Small intestine (tissue), 7 donors: ENCODE results near the gene KHSRP. TPM values are rescaled to one million over a fixed set of nuclear protein-coding genes. Genes with fewer than 3 reads are reported as not detected.
"Not testable (repeated sequence)": the region's sequence is repeated elsewhere in the genome, so short reads cannot be mapped to it uniquely, and the experiment has no call there.

Experiments
- DNase-seq, 2 donors: peaks; one replicate each; pipeline versions ENCODE4 v3.0.0 to v3.0.0-alpha.2; 2013
- FAIRE-seq: peaks from 2 replicates; lab custom pipeline; 2012; peaks lifted over from hg19 to GRCh38; lab: Jason Lieb, UNC
- H3K27ac ChIP-seq, 3 donors: one replicate each; pipeline ENCODE4 v1.5.1; 2013; ENCODE audit warnings: low read length in 2 of 3, mild to moderate bottlenecking in 2 of 3, control low read depth in 1 of 3, inconsistent platforms in 1 of 3, low read depth in 1 of 3, moderate library complexity in 1 of 3
- H3K27me3 ChIP-seq, 3 donors: one replicate each; pipeline ENCODE4 v1.6.1; 2013; ENCODE audit warnings: low read length in 3 of 3, inconsistent platforms in 1 of 3; ENCODE audit not compliant: control insufficient read depth in 3 of 3, insufficient read depth in 3 of 3
- H3K36me3 ChIP-seq, 3 donors: one replicate each; pipeline ENCODE4 v1.6.1; 2013; ENCODE audit warnings: low read length in 3 of 3, inconsistent platforms in 1 of 3, low read depth in 1 of 3, mild to moderate bottlenecking in 1 of 3, moderate library complexity in 1 of 3; ENCODE audit not compliant: control insufficient read depth in 3 of 3, insufficient read depth in 2 of 3
- H3K4me1 ChIP-seq, 3 donors: one replicate each; pipeline ENCODE4 v1.6.1; 2013; ENCODE audit warnings: low read length in 2 of 3, inconsistent platforms in 1 of 3, low read depth in 1 of 3, mild to moderate bottlenecking in 1 of 3, moderate library complexity in 1 of 3; ENCODE audit not compliant: control insufficient read depth in 3 of 3, insufficient read depth in 2 of 3
- H3K4me3 ChIP-seq, 3 donors: one replicate each; pipeline ENCODE4 v1.5.1; 2013; ENCODE audit warnings: low read length in 3 of 3, control low read depth in 1 of 3, inconsistent platforms in 1 of 3, low read depth in 1 of 3, mild to moderate bottlenecking in 1 of 3, moderate library complexity in 1 of 3
- H3K9me3 ChIP-seq, 2 donors: one replicate each; pipeline ENCODE4 v1.6.1; 2013; ENCODE audit warnings: low read depth in 1 of 2, low read length in 1 of 2; ENCODE audit not compliant: control insufficient read depth in 2 of 2, insufficient read depth in 1 of 2
- WGBS, 3 donors: extraction: QIAGEN DNeasy Blood & Tissue Kit; methylation state at CpG; one replicate each; pipeline ENCODE4 v1.1.7; 2013; 5-methylcytosine and 5-hydroxymethylcytosine counted together
- polyA plus RNA-seq, 4 donors: library from polyadenylated mRNA; stranded (reverse) in 3 of 4; unstranded in 1 of 4; fragments of 200-250 nt in 3 of 4; fragments of 120-200 nt in 1 of 4; gene quantifications; one replicate each; pipeline versions ENCODE4 v1.2.1 to v1.2.3, GENCODE V29; 2013
- donor health status: healthy with polysubstance abuse.
- donor health status: control.
- donor health status: control.
- donor health status: Bipolar disorder and iron deficiency.
- donor health status: healthy.

The KHSRP gene
- polyA plus RNA-seq, 4 donors: 80.7 to 257 (median 158) TPM

DNA sequence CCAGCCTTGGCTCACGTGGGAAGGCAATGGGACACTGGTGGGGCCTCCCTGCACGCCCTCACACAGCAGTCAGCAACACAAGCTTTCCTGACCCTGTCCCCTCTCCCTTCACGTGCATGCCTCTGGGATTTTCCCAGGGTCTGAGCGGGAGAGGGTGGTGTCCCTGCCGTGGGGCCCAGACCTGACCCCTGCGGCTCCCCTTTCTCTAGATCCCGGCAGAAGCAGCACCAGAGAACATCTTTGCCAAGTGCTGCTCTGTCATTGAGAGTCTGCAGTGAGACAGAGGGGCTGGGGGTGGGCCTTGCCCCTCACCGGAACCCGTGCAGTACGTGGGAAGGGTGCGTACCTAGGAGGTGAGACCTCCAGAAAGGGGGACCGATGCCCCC lies 12.6 kb downstream of the KHSRP start:
- 54 to 76% (median 64%) methylated on average over 12 of the region's 12 CpGs for WGBS, 3 donors
- no peak overlapping the region for H3K4me3 ChIP-seq
- peaks cover 14 to 44% (median 19%) of the 10 kb centered on the region in 3 donors for H3K36me3 ChIP-seq
- no peaks in the 10 kb centered on the region for H3K27me3 ChIP-seq
- H3K27ac ChIP-seq: peak overlapping the region in 1 of 3 donors; percentile 62
- H3K9me3 ChIP-seq: no peaks in the 10 kb centered on the region
- FAIRE-seq (no peak), DNase-seq (peak in 1 of 2 donors; percentile 29)
- peaks cover 0 to 15% (median 0%) of the 10 kb centered on the region in 3 donors for H3K4me1 ChIP-seq

DNA sequence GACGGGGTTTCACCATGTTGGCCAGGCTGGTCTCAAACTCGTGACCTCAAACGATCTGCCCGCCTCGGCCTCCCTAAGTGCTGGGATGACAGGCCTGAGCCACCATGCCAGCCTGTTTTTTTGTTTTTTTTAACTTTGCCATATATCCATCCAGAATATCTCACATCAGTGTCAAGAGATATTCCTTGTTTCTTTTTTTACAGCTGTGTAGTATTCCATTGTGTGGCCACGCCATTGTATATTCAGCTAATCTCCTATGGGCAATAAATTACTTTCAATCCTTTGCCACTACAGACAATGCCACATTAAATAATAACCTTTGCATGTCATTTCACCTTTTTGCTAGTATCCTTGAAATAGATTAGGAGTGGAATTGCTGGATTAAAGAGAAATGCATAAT lies 15.3 kb downstream of the KHSRP start:
- no peaks in the 10 kb centered on the region for H3K9me3 ChIP-seq
- peaks cover 0 to 18% (median 0%) of the 10 kb centered on the region in 3 donors for H3K4me1 ChIP-seq
- no peak for DNase-seq
- H3K36me3 ChIP-seq: peaks cover 0 to 18% (median 4%) of the 10 kb centered on the region in 3 donors
- FAIRE-seq: no peak
- no peak overlapping the region for H3K27ac ChIP-seq
- H3K27me3 ChIP-seq: no peaks in the 10 kb centered on the region
- H3K4me3 ChIP-seq: no peak overlapping the region
- WGBS, 3 donors: 89 to 96% (median 90%) methylated on average over 6 of the region's 6 CpGs

- FAIRE-seq: peak; percentile 41
- Histone ChIP-seq H3K4me1 (peaks cover 0 to 25% (median 0%) of the 10 kb centered on the region in 3 donors), H3K36me3 (no peaks in the 10 kb centered on the region), H3K9me3 (no peaks in the 10 kb centered on the region), H3K4me3 (no peak overlapping the region), H3K27me3 (no peaks in the 10 kb centered on the region), H3K27ac (no peak overlapping the region)
- no peak for DNase-seq
- 84 to 91% (median 89%) methylated on average over 5 of the region's 5 CpGs for WGBS, 3 donors
These were observed 18.2 kb downstream of the KHSRP start for GRCh38 chr19:6406401-6406800.

DNA sequence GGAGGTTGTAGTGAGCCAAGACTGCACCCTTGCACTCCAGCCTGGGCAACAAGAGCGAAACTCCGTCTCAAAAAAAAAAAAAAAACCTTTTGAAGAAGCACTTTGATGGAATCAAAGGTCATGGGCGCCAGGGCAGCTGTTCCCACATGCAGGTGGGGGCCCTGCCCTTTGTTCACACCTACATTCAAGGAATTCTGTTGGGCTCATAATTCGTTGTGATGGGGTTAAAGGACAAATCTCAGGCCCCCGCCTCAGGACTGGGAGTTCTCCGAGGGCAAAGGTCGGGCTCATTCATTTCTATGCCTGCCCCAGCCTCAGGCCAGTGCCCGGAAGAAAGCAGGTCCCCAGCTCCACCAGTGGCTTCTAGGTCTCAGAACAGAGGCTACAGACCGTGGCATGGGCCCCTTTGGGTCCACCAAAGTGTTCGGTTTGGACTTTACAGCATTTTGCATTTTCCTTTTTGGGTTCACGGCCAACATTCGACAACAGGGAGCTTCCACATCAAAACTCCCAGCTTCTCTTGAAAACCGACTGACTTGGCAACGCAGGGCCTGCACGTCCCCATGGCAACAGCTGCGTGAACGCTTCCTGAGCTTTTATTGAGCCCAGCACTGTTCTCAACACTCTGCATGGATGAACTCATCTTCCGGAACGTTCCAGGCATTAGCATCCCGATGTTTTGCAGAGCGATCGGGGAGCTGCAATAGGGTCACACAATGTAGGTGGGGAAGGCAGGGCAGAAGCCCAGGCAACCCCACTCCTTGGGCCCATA lies 21.6 kb downstream of the KHSRP start:
- 16 to 38% (median 35%) methylated on average over 22 of the region's 22 CpGs for WGBS, 3 donors
- Histone ChIP-seq H3K4me3 (peak overlapping the region in 1 of 3 donors; percentile 1), H3K27ac (peak overlapping the region; percentile 62 to 77 (median 72)), H3K4me1 (peaks cover 0 to 25% (median 0%) of the 10 kb centered on the region in 3 donors), H3K36me3 (no peaks in the 10 kb centered on the region), H3K9me3 (no peaks in the 10 kb centered on the region), H3K27me3 (no peaks in the 10 kb centered on the region)
- DNase-seq: peak; percentile 94 to 99
- peak; percentile 5 for FAIRE-seq

DNA sequence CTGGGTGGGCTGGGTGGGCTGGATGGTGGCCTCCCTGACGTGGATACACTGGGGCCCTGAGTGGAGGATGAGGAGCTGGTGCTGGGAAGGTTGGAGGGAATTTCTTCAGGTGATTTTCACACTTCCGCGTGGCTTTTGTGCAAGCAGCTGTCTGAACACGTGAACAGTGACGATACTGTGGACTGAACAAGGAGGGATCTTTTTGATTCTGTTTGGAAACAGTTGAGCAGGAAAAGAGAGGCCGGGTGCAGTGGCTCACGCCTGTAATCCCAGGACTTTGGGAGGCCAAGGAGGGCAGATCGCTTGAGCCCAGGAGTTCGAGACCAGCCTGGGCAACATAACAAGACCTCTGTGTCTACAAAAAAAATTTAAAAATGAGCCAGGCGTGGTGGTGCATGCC lies 22.6 kb downstream of the KHSRP start:
- Histone ChIP-seq H3K4me1 (peaks cover 0 to 25% (median 0%) of the 10 kb centered on the region in 3 donors), H3K27ac (peak overlapping the region; percentile 62 to 77 (median 72)), H3K36me3 (no peaks in the 10 kb centered on the region), H3K4me3 (no peak overlapping the region), H3K9me3 (no peaks in the 10 kb centered on the region), H3K27me3 (no peaks in the 10 kb centered on the region)
- FAIRE-seq: no peak
- DNase-seq: peak; percentile 37 to 81
- 25 to 65% (median 45%) methylated on average over 10 of the region's 10 CpGs for WGBS, 3 donors

- DNase-seq, H3K27me3 ChIP-seq, H3K4me3 ChIP-seq, H3K9me3 ChIP-seq, H3K27ac ChIP-seq, H3K36me3 ChIP-seq, FAIRE-seq: not testable (repeated sequence)
- WGBS, 3 donors: 84 to 89% (median 84%) methylated on average over 23 of the region's 23 CpGs
- H3K4me1 ChIP-seq: peaks cover 0 to 25% (median 0%) of the 10 kb centered on the region in 3 donors
These were observed 24.3 kb downstream of the KHSRP start for GRCh38 chr19:6400062-6400944.

- Histone ChIP-seq H3K9me3 (no peaks in the 10 kb centered on the region), H3K36me3 (peaks cover 0 to 5% (median 0%) of the 10 kb centered on the region in 3 donors), H3K4me3 (no peak overlapping the region), H3K4me1 (peaks cover 0 to 11% (median 0%) of the 10 kb centered on the region in 3 donors), H3K27me3 (no peaks in the 10 kb centered on the region), H3K27ac (no peak overlapping the region)
- 92 to 97% (median 94%) methylated on average over 12 of the region's 12 CpGs for WGBS, 3 donors
- FAIRE-seq (no peak), DNase-seq (no peak)
These were observed 28.3 kb downstream of the KHSRP start for GRCh38 chr19:6396305-6396704.

DNA sequence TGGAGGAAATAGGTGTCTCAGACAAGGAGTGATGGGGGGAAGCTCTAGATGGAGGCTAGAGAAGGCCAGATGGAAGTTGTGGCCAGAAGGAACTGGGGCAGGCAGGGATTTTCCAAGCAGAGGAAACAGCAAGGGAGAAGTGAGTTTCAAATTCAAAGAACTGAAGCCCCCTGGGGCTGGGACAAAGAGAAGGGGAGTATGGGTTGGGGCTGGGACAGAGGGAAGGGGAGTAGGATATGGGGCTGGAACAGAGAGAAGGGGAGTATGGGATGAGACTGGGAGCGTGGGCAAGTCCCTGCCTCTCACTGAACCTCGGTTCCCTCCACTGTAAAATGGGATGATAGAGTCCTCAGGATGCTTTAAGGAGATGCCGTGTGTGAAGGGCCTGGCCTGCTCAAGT lies 29.8 kb downstream of the KHSRP start:
- FAIRE-seq (no peak), DNase-seq (no peak)
- H3K27me3 ChIP-seq: no peaks in the 10 kb centered on the region
- peaks cover 0 to 10% (median 1%) of the 10 kb centered on the region in 3 donors for H3K36me3 ChIP-seq
- H3K4me3 ChIP-seq: no peak overlapping the region
- H3K4me1 ChIP-seq: peaks cover 0 to 11% (median 0%) of the 10 kb centered on the region in 3 donors
- H3K27ac ChIP-seq: no peak overlapping the region
- WGBS, 3 donors: 93 to 96% (median 94%) methylated on average over 3 of the region's 3 CpGs
- no peaks in the 10 kb centered on the region for H3K9me3 ChIP-seq
